ENCODE measurements around the gene DNAAF1.

DNA sequence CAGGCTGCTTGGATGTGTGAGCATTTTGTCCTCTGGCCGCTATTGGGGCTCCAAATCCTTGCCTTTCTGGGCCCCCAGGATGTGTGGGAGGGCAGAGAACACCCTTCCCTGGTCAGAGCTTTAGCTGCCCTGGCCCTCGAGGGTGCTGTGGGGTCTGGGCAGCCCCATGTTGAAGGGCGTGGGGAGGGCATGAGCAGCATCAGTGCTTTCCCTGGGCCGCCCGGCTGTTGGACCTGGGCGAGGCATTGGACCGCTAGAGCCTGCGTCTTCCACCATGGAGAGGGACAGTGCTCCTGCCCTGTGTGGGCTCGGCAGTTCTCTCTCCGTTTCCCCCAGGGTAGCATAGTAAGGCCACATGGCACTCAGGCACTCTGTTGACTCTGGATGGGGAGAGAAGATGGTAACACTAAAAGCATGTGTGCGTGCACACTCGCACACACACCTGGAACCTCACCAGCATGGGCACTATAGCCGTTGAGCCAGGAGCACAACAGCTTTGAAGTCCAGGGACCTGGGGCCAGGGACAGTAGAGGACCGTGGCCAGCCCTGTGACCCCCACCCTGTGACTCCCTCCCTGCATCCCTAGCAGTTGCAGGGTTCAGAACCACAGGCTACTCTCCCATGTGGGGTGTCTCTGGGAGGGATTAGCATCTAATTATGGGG is 52.5 kb downstream of the DNAAF1 start:
- TF ChIP-seq POLR2AphosphoS5 (IDR thresholded peaks at IDR 0.05; ENCODE audit: low read depth, low read length) (no peak), POLR2A (IDR thresholded peaks at IDR 0.05; ENCODE audit: low read depth, low read length) (no peak), TAF1 (IDR thresholded peaks at IDR 0.05; ENCODE audit: borderline replicate concordance, low read depth, low read length) (no peak)

Data from GM12892 (cell line).